ENCODE results near the gene SPDYE6.
"Not testable (repeated sequence)": the region's sequence is repeated elsewhere in the genome, so short reads cannot be mapped to it uniquely, and the experiment has no call there.

The SPDYE6 gene

DNA sequence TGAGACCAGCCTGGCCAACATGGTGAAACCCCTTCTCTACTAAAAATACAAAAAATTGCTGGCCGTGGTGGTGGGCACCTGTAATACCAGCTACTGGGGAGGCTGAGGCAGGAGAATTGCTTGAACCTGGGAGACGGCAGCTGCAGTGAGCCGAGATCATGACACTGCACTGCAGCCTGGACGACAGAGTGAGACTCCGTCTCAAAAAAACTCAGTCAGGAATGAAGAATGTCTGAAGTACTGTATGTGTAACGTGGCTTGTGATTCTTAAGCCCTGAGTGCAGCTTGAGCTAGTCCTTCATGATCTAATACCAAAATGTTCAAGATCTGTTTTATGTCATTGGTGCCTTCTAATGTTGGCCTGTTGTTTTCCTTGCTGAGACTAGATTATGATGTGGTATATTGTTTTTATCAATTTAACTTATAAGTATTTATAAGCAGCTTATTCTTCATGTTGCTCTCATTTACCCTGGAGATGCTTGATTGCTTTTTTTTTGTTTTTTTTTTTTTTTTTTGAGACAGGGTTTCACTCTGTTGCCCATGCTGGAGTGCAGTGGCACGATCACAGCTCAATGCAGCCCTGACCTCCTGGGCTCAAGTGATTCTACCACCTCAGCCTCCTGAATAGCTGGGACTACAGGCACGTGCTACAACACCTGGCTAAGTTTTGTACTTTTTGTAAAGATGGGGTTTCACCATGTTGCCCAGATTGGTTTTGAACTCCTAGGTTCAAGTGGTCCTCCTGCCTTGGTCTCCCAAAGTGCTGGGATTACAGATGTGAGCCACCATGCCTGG is 25.4 kb downstream of the SPDYE6 start:
- not testable (repeated sequence) for H3K4me3 ChIP-seq (ENCODE audit: low read depth, low read length); DNase-seq (ENCODE audit: low read depth)

- H3K4me3 ChIP-seq (ENCODE audit: low read depth, low read length); DNase-seq (ENCODE audit: low read depth): not testable (repeated sequence)
Observed at GRCh38 chr7:102329366-102329765, 26.9 kb downstream of the SPDYE6 start.

DNA sequence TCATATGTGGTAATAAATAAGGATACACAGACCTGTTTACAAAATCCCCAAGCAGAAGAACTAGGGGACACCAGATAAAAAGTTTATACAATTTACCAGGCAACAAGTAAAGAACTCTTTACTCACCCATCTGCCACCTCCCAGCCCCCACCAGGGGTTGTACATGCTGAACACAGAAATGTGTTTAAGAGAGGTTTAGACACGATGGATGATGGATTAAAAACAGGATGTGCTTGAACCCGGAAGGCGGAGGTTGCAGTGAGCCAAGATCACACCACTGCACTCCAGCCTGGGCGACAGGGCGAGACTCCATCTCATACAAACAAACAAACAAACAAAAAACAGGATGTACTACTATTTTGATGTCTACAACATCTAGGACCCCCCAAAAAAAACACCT is 27.4 kb downstream of the SPDYE6 start:
- not testable (repeated sequence) for H3K4me3 ChIP-seq (ENCODE audit: low read depth, low read length); DNase-seq (ENCODE audit: low read depth)

DNA sequence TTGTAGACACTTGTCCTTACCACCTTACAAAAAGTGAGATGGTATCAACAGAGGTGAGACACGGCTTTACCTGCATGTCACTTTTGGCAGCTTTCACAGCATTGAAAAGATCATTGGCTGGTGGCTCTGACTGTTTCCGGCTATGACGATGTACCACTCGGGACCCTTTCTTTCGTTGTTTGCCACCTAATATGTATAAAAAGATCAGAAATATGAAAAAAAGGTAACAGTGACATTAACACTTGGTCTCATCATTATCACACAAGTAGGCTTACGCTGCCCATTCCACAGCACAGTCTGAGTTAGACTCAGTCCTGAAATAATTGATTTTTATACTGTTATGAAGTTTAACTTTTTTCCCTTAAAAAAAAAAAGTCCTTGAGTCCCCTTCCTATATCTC is 29.1 kb downstream of the SPDYE6 start:
- not testable (repeated sequence) for H3K4me3 ChIP-seq (ENCODE audit: low read depth, low read length); DNase-seq (ENCODE audit: low read depth)

GRCh38 chr7:102326157-102326889 is 29.9 kb downstream of the SPDYE6 start:
- DNase-seq (ENCODE audit: low read depth) = no peak
- no peak overlapping the region for H3K4me3 ChIP-seq (ENCODE audit: low read depth, low read length)
- TF ChIP-seq CTCF (IDR thresholded peaks at IDR 0.05; ENCODE audit: control insufficient read depth, extremely low read depth, insufficient read depth) = no peak

DNA sequence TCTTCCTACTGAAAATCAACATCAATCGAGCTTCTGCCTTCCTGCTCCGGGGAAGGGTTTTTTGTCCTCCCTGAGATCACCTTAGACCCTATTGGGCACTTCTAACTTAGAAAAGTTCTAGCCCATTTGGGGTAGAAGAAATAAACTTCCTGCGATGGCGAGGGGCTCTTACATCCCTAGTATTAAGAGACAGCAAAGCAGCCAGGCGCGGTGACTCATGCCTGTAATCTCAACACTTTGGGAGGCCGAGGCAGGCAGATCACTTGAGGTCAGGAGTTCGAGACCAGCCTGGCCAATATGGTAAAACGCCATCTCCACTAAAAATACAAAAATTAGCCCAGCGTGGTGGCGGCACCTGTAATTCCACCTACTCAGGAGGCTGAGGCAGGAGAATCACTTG is 31.1 kb downstream of the SPDYE6 start:
- not testable (repeated sequence) for H3K4me3 ChIP-seq (ENCODE audit: low read depth, low read length); DNase-seq (ENCODE audit: low read depth)

DNA sequence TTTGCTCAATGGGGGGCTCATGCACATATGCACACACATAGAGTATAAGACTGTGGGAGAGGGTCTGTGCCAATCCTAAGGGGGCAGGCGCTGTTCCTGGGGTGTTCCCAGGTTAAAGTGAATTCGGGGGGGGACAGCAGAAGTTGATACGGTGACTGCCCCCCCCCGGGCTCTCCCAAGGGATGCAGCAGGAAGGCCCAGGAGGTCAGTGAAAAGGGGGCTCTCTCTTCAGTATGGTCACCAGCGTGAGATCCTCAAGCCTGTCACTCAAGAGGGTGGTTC is 32.4 kb downstream of the SPDYE6 start:
- no peak for DNase-seq (ENCODE audit: low read depth)
- no peak overlapping the region for H3K4me3 ChIP-seq (ENCODE audit: low read depth, low read length)
- TF ChIP-seq CTCF (IDR thresholded peaks at IDR 0.05; ENCODE audit: control insufficient read depth, extremely low read depth, insufficient read depth) = no peak

DNA sequence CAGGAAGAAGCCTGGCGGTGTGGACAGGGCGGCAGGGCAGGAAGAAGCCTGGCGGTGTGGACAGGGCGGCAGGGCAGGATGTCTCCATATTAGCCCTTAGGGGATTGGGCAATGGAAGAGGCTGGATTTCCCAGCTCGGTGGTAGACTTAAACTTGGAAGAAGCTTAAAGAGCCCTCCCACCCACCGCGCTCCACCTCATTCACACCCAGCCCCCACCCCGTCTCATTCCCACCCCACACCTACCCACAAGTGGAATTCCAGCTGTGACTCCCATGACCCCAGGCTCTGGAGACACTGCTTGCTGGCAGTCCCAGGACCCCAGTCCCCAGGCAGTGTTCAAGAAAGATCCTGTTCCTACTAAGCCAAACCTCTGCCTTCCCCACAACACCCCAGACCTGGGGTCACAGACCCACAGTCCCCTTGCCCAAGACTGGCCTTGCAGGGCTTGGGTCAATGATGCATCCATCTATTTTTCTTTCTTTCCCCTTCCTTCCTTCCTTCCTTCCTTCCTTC is 34.0 kb downstream of the SPDYE6 start:
- DNase-seq (ENCODE audit: low read depth) = no peak
- no peak overlapping the region for H3K4me3 ChIP-seq (ENCODE audit: low read depth, low read length)
- TF ChIP-seq CTCF (IDR thresholded peaks at IDR 0.05; ENCODE audit: control insufficient read depth, extremely low read depth, insufficient read depth) = no peak

GRCh38 chr7:102321351-102322201 is 34.7 kb downstream of the SPDYE6 start:
- TF ChIP-seq CTCF (IDR thresholded peaks at IDR 0.05; ENCODE audit: control insufficient read depth, extremely low read depth, insufficient read depth) = no peak
- H3K4me3 ChIP-seq (ENCODE audit: low read depth, low read length) = no peak overlapping the region
- DNase-seq (ENCODE audit: low read depth) = no peak
